Measurements from ENCODE around the gene KAT5.

DNA sequence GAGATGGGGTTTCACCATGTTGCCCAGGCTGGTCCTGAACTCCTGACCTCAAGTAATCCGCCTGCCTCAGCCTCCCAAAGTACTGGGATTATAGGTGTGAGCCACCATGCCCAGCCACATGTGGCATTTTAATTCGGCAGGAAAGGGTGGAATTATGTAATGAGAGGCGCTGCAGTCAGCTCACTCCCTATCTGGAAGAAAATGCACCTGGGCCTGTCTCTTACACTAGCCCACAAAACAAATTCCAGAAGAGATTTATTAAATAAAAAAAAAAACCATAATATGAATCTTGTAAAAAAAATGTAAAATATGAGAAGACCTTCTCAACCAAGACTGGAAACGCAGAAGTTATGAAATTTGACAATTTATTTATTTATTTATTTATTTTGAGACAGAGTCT lies 8.2 kb upstream of the KAT5 start:
- no peak for TF ChIP-seq CTCF (IDR thresholded peaks at IDR 0.05)
- TF ChIP-seq EZH2 (IDR thresholded peaks at IDR 0.05; ENCODE audit: borderline replicate concordance, insufficient read depth, low read depth, low read length, poor library complexity, severe bottlenecking) = no peak

Data from B cell (primary cell).